ENCODE measurements around the gene FMNL2. TPM values are rescaled to one million over a fixed set of nuclear protein-coding genes. Genes with fewer than 3 reads are reported as not detected.

The FMNL2 gene
- total and polyA plus RNA-seq, 5 donors, result 7.2 to 10.8 (median 9.4) TPM

DNA sequence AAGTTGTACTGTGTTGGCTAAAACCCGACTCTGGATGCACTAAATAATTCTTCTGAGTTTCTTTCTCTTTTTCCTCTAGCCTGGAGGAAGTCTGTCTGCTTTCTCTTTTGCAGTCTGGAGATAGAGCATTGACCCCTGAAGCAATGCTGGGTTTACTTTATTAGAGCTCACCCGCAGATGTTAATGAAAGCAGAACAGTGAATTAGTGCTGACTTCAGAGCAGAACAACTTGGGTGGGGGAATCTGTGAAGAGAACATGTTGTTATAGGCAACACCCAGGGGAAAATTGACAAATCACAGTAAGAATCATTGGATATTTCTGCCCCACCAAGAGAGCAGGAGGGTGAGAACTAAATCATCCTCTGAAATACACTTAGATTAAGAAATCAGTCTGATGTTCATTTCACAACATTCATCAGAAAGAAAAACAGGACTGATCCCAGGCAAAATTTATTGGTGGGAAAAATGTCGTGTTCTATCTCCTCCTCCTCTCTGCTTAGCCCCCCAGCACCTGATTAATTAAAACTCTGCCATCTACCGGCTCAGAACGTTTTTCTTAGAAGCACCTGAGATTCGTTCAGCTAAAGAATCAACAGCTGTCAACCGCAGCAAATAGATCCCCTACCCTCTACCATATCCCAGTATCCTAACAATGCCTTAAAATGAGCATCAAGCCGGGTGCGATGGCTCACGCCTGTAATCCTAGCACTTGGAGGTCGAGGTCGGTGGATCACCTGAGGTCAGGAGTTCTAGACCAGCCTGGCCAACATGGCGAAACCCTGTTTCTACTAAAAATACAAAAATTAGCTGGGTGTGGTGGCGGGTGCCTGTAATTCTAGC is 165.1 kb downstream of the FMNL2 start:
- ATAC-seq (peak; percentile 92 to 93), DNase-seq (peak in 1 of 3 donors; percentile 40)
- Histone ChIP-seq H3K27ac (ENCODE audit: low read length) (peak overlapping the region; percentile 43), H3K27me3 (ENCODE audit: control insufficient read depth, insufficient read depth) (no peaks in the 10 kb centered on the region), H3K4me1 (ENCODE audit: control insufficient read depth, insufficient read depth, low read length) (peaks cover 10% of the 10 kb centered on the region), H3K9me3 (ENCODE audit: control insufficient read depth, low read length) (no peaks in the 10 kb centered on the region), H3K4me3 (ENCODE audit: low read length) (no peak overlapping the region)
- intact Hi-C loops (cut with DNase I), result loop anchor here in 1 of 4 donors (10.0 kb wide), 1 partner anchor 75 kb away; no protein-coding TSS in a partner anchor
- 79% methylated on average over 14 of the region's 14 CpGs for WGBS

- no peaks in the 10 kb centered on the region for H3K9me3 ChIP-seq (ENCODE audit: control insufficient read depth, low read length)
- 75% methylated on average over 8 of the region's 8 CpGs for WGBS
- intact Hi-C loops (cut with DNase I), result loop anchor here in 1 of 4 donors (10.0 kb wide), 1 partner anchor 74 kb away; no protein-coding TSS in a partner anchor
- peak; percentile 56 to 71 for ATAC-seq
- peak overlapping the region; percentile 37 for H3K27ac ChIP-seq (ENCODE audit: low read length)
- no peak overlapping the region for H3K4me3 ChIP-seq (ENCODE audit: low read length)
- DNase-seq, result peak; percentile 62 to 87 (median 80)
- peaks cover 10% of the 10 kb centered on the region for H3K4me1 ChIP-seq (ENCODE audit: control insufficient read depth, insufficient read depth, low read length)
- no peaks in the 10 kb centered on the region for H3K27me3 ChIP-seq (ENCODE audit: control insufficient read depth, insufficient read depth)
These were observed 165.8 kb downstream of the FMNL2 start for GRCh38 chr2:152500772-152501171.

- H3K27me3 ChIP-seq (ENCODE audit: control insufficient read depth, insufficient read depth), result no peaks in the 10 kb centered on the region
- H3K9me3 ChIP-seq (ENCODE audit: control insufficient read depth, low read length), result no peaks in the 10 kb centered on the region
- no peak for DNase-seq
- ATAC-seq, result no peak
- no peak overlapping the region for H3K27ac ChIP-seq (ENCODE audit: low read length)
- peaks cover 10% of the 10 kb centered on the region for H3K4me1 ChIP-seq (ENCODE audit: control insufficient read depth, insufficient read depth, low read length)
- H3K4me3 ChIP-seq (ENCODE audit: low read length), result no peak overlapping the region
- intact Hi-C loops (cut with DNase I), result loop anchor here in 1 of 4 donors (10.0 kb wide), 1 partner anchor 73 kb away; no protein-coding TSS in a partner anchor
- WGBS, result 92% methylated on average over 5 of the region's 5 CpGs
These were observed 166.7 kb downstream of the FMNL2 start for GRCh38 chr2:152501666-152502065.

GRCh38 chr2:152504618-152505017 is 169.6 kb downstream of the FMNL2 start:
- DNase-seq (no peak), ATAC-seq (no peak)
- Histone ChIP-seq H3K9me3 (ENCODE audit: control insufficient read depth, low read length) (no peaks in the 10 kb centered on the region), H3K4me3 (ENCODE audit: low read length) (no peak overlapping the region), H3K27ac (ENCODE audit: low read length) (no peak overlapping the region), H3K27me3 (ENCODE audit: control insufficient read depth, insufficient read depth) (no peaks in the 10 kb centered on the region), H3K4me1 (ENCODE audit: control insufficient read depth, insufficient read depth, low read length) (peaks cover 2% of the 10 kb centered on the region)
- intact Hi-C loops (cut with DNase I), result loop anchor here in 1 of 4 donors (10.0 kb wide), 1 partner anchor 70 kb away; no protein-coding TSS in a partner anchor
- WGBS, result 84% methylated on average over 3 of the region's 3 CpGs

DNA sequence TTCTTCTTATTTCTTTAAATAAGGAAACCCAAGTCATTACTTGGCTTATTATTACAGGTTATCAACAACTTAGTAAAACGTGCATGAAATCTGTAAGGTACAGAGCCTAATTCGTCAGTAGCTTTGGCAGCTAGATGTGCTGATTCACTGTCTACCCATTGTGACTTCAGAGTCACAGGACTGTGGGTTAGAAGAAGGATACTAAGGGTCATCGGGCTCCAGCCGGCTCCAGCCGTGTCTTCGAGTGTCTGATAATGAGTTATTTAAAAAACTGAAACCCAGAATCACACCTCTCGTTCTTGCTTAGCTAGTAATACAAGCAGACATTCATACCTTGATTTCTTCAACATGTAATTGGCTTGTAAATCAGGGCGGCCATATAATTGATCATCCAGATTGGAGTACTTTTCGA is 170.5 kb downstream of the FMNL2 start:
- no peaks in the 10 kb centered on the region for H3K4me1 ChIP-seq (ENCODE audit: control insufficient read depth, insufficient read depth, low read length)
- peak; percentile 74 to 89 for ATAC-seq
- no peaks in the 10 kb centered on the region for H3K27me3 ChIP-seq (ENCODE audit: control insufficient read depth, insufficient read depth)
- intact Hi-C loops (cut with DNase I), result loop anchor here in 1 of 4 donors (10.0 kb wide), 1 partner anchor 69 kb away; no protein-coding TSS in a partner anchor
- peak; percentile 59 to 75 (median 59) for DNase-seq
- 38% methylated on average over 9 of the region's 9 CpGs for WGBS
- no peaks in the 10 kb centered on the region for H3K9me3 ChIP-seq (ENCODE audit: control insufficient read depth, low read length)
- H3K4me3 ChIP-seq (ENCODE audit: low read length), result no peak overlapping the region
- no peak overlapping the region for H3K27ac ChIP-seq (ENCODE audit: low read length)

DNA sequence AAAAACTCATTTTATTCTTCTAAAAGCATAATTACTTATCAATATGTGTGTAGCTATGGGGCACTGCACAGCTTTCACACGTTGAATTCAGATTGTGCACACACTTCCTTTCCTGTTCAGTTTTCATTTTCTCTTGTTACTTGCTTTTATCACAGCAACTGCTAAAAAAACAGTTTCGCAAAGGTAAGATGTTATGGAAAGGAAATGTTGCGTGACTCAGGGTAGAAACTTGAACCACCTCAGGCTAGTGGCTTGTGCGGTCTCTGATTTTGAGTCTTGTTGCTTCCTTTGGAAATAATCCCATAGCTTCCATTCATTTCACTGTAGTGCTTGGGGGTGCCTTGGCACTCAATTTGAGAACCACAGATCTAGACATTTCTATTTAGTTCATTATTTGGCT is 171.9 kb downstream of the FMNL2 start:
- intact Hi-C loops (cut with DNase I), result loop anchor here in 1 of 4 donors (10.0 kb wide), 1 partner anchor 68 kb away; no protein-coding TSS in a partner anchor
- ATAC-seq (no peak), DNase-seq (no peak)
- Histone ChIP-seq H3K27me3 (ENCODE audit: control insufficient read depth, insufficient read depth) (no peaks in the 10 kb centered on the region), H3K27ac (ENCODE audit: low read length) (no peak overlapping the region), H3K4me3 (ENCODE audit: low read length) (no peak overlapping the region), H3K9me3 (ENCODE audit: control insufficient read depth, low read length) (no peaks in the 10 kb centered on the region), H3K4me1 (ENCODE audit: control insufficient read depth, insufficient read depth, low read length) (no peaks in the 10 kb centered on the region)
- WGBS, result 81% methylated on average over 4 of the region's 4 CpGs

DNA sequence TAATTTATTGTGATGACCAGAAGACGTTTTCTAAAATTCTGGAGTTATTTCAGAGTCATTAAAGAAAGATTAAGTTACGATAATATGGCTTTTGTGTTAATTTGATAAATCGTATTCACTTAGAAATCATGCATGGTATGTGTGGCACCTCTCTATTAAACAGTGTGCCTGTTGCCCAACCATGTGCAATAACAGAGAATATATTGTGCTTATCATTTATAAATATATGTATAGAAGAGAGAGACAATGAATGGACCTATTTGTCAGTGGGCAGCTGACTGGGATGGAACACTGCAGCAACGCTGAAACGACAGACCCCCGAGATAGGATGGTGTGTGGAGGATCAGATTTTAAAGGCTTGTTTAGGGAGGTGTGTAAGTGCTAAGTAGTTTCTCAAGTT is 172.9 kb downstream of the FMNL2 start:
- WGBS, result 87% methylated on average over 6 of the region's 6 CpGs

GRCh38 chr2:152508446-152508845 is 173.5 kb downstream of the FMNL2 start:
- intact Hi-C loops (cut with DNase I), result loop anchor here in 1 of 4 donors (10.0 kb wide), 1 partner anchor 66 kb away; no protein-coding TSS in a partner anchor

More for the DNA sequence above, 172.9 kb downstream of the FMNL2 start:
- Histone ChIP-seq H3K4me1 (ENCODE audit: control insufficient read depth, insufficient read depth, low read length) (no peaks in the 10 kb centered on the region), H3K9me3 (ENCODE audit: control insufficient read depth, low read length) (no peaks in the 10 kb centered on the region), H3K27me3 (ENCODE audit: control insufficient read depth, insufficient read depth) (no peaks in the 10 kb centered on the region), H3K27ac (ENCODE audit: low read length) (no peak overlapping the region), H3K4me3 (ENCODE audit: low read length) (no peak overlapping the region)
- intact Hi-C loops (cut with DNase I), result loop anchor here in 1 of 4 donors (10.0 kb wide), 1 partner anchor 67 kb away; no protein-coding TSS in a partner anchor
- DNase-seq (no peak), ATAC-seq (no peak)

DNA sequence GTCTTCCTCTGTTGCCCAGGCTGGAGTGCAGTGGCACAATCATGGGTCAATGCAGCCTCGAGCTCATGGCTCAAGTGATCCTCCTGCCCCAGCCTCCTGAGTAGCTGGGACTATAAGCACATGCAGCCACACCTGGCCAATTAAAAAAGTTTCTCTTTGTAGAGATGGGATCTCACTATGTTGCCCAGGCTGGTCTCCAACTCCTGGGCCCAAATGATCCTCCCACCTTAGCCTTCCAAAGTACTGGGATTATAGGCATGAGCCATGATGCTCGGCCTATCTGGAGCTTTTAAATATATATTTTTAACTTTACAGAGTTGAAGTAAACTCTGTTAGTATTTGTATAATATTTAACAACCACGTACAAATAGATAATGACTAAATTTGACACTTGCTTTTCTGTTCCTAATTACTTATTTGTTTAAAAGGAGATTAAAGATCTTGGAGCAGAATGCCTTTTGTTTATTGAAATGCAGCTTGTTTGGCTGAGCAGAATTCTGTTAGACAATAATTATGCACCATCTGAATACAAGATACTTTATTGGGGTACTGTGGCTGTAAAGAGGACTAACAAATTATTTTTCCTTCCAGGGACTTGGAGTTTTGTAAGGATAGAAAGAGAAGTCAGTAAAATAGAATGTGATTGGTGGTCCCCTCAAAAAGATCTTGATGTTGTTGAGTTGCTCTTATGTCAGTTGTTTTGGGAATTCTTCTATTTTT is 175.0 kb downstream of the FMNL2 start:
- no peak for ATAC-seq
- WGBS, result 93% methylated on average over 3 of the region's 3 CpGs
- H3K27me3 ChIP-seq (ENCODE audit: control insufficient read depth, insufficient read depth), result no peaks in the 10 kb centered on the region
- intact Hi-C loops (cut with DNase I), result loop anchor here in 1 of 4 donors (10.0 kb wide), 1 partner anchor 65 kb away; no protein-coding TSS in a partner anchor
- no peak overlapping the region for H3K27ac ChIP-seq (ENCODE audit: low read length)
- H3K4me1 ChIP-seq (ENCODE audit: control insufficient read depth, insufficient read depth, low read length), result no peaks in the 10 kb centered on the region
- no peak for DNase-seq
- H3K4me3 ChIP-seq (ENCODE audit: low read length), result no peak overlapping the region
- no peaks in the 10 kb centered on the region for H3K9me3 ChIP-seq (ENCODE audit: control insufficient read depth, low read length)

More at GRCh38 chr2:152508446-152508845, 173.5 kb downstream of the FMNL2 start:
- 69% methylated on average over 4 of the region's 4 CpGs for whole genome bisulfite sequencing
- Histone ChIP-seq H3K4me1 (ENCODE audit: control insufficient read depth, insufficient read depth, low read length) (no peaks in the 10 kb centered on the region), H3K4me3 (ENCODE audit: low read length) (no peak overlapping the region), H3K27me3 (ENCODE audit: control insufficient read depth, insufficient read depth) (no peaks in the 10 kb centered on the region), H3K27ac (ENCODE audit: low read length) (no peak overlapping the region), H3K9me3 (ENCODE audit: control insufficient read depth, low read length) (no peaks in the 10 kb centered on the region)
- DNase-seq (no peak), ATAC-seq (no peak)

GRCh38 chr2:152510621-152511020 is 175.6 kb downstream of the FMNL2 start:
- H3K27me3 ChIP-seq (ENCODE audit: control insufficient read depth, insufficient read depth), result no peaks in the 10 kb centered on the region
- ATAC-seq (no peak), DNase-seq (peak in 1 of 3 donors; percentile 39)
- H3K27ac ChIP-seq (ENCODE audit: low read length), result no peak overlapping the region
- intact Hi-C loops (cut with DNase I), result no loop called here
- no peaks in the 10 kb centered on the region for H3K9me3 ChIP-seq (ENCODE audit: control insufficient read depth, low read length)
- H3K4me3 ChIP-seq (ENCODE audit: low read length), result no peak overlapping the region
- H3K4me1 ChIP-seq (ENCODE audit: control insufficient read depth, insufficient read depth, low read length), result no peaks in the 10 kb centered on the region
- WGBS, result 81% methylated on average over 5 of the region's 5 CpGs

All from right cardiac atrium (tissue), 5 donors.